Endodermal cell (in vitro differentiated cells): Measurements from ENCODE around the gene GUCA1C. TPM values are rescaled to one million over a fixed set of nuclear protein-coding genes. Genes with fewer than 3 reads are reported as not detected.

Source experiments
- DNase-seq: peaks from one replicate; pipeline ENCODE4 v3.0.0-alpha.2; 2017
- H3K27ac ChIP-seq: 2 replicates; pipeline ENCODE4 v1.5.1; 2013; ENCODE audit warnings: mild to moderate bottlenecking, low read depth, low read length, moderate library complexity
- H3K27me3 ChIP-seq: 2 replicates; pipeline ENCODE4 v1.6.1; 2013; ENCODE audit warnings: mild to moderate bottlenecking, low read length, moderate library complexity; ENCODE audit not compliant: insufficient read depth, control insufficient read depth, poor library complexity, severe bottlenecking
- H3K36me3 ChIP-seq: 2 replicates; pipeline ENCODE4 v1.7.0; 2013; ENCODE audit warnings: mild to moderate bottlenecking, low read length, moderate library complexity; ENCODE audit not compliant: control insufficient read depth, insufficient read depth
- H3K4me1 ChIP-seq: one replicate; pipeline ENCODE4 v1.7.0; 2013; ENCODE audit warnings: low read length; ENCODE audit not compliant: control insufficient read depth, insufficient read depth
- H3K4me3 ChIP-seq: 2 replicates; pipeline ENCODE4 v1.5.1; 2013; ENCODE audit warnings: mild to moderate bottlenecking, low read length, moderate library complexity
- H3K9ac ChIP-seq: 2 replicates; pipeline ENCODE4 v1.6.1; 2013; ENCODE audit warnings: mild to moderate bottlenecking, low read length, moderate library complexity; ENCODE audit not compliant: poor library complexity, severe bottlenecking; ENCODE audit errors: extremely low read depth
- H3K9me3 ChIP-seq: 2 replicates; pipeline ENCODE4 v1.6.1; 2013; ENCODE audit warnings: mild to moderate bottlenecking, low read length, moderate library complexity; ENCODE audit not compliant: control insufficient read depth
- H3K27ac Mint-ChIP-seq: 2 replicates; pipeline ENCODE4 v1.8.0; 2020; ENCODE audit warnings: mixed read lengths
- H3K27me3 Mint-ChIP-seq: 2 replicates; pipeline ENCODE4 v1.8.0; 2021; ENCODE audit warnings: mild to moderate bottlenecking, mixed read lengths; ENCODE audit not compliant: insufficient read depth
- H3K36me3 Mint-ChIP-seq: 2 replicates; pipeline ENCODE4 v1.8.0; 2020; ENCODE audit warnings: low read depth, mixed read lengths
- H3K4me1 Mint-ChIP-seq: 2 replicates; pipeline ENCODE4 v1.8.0; 2020; ENCODE audit warnings: mixed read lengths
- H3K4me3 Mint-ChIP-seq: 2 replicates; pipeline ENCODE4 v1.8.0; 2020; ENCODE audit warnings: mild to moderate bottlenecking, moderate library complexity, mixed read lengths
- H3K9me3 Mint-ChIP-seq: 2 replicates; pipeline ENCODE4 v1.8.0; 2020; ENCODE audit warnings: mild to moderate bottlenecking, mixed read lengths
- CTCF ChIP-seq: fragments of 200-600 bp; sonication (generic); conservative IDR thresholded peaks from 2 replicates; pipeline ENCODE4 v1.5.0; 2021; ENCODE audit warnings: antibody characterized with exemption, mild to moderate bottlenecking
- WGBS, 2 experiments: methylation state at CpG; one replicate each; pipeline versions ENCODE4 v1.1.5 to v1.1.7; 2013; ENCODE audit warnings: missing lambda C conversion rate in 2 of 2, mixed read lengths in 1 of 2; ENCODE audit not compliant: insufficient coverage in 1 of 2, insufficient read length in 1 of 2; 5-methylcytosine and 5-hydroxymethylcytosine counted together
- total RNA-seq, 2 donors: library from RNA; stranded (reverse); fragmentation: NEBNext Ultra II Directional in 1 of 2; extraction: Animal tissue kit (Norgen Biotek cat#: 25700) in 1 of 2; gene quantifications; 2 replicates in 1 of 2; 3 replicates in 1 of 2; pipeline ENCODE4 v1.2.1, GENCODE V29; 2021

GUCA1C gene
- total RNA-seq, 2 donors from 2014 or later: not detected

GRCh38 chr3:108887121-108887520 is 66.6 kb downstream of the GUCA1C start:
- DNase-seq: no peak
- no peaks in the 10 kb centered on the region for H3K27me3 ChIP-seq
- Mint-ChIP-seq H3K4me3 (no peak overlapping the region), H3K4me1 (no peaks in the 10 kb centered on the region), H3K9me3 (no peaks in the 10 kb centered on the region), H3K27me3 (no peaks in the 10 kb centered on the region), H3K36me3 (no peaks in the 10 kb centered on the region), H3K27ac (no peak overlapping the region)
- H3K4me3 ChIP-seq: no peak overlapping the region
- H3K9ac ChIP-seq: no peak overlapping the region
- H3K9me3 ChIP-seq: no peaks in the 10 kb centered on the region
- no peak for TF ChIP-seq CTCF
- no peak overlapping the region for H3K27ac ChIP-seq
- WGBS, 2 experiments: 96 to 98% methylated on average over 4 of the region's 4 CpGs
- H3K4me1 ChIP-seq: no peaks in the 10 kb centered on the region
- H3K36me3 ChIP-seq: no peaks in the 10 kb centered on the region

- no peak for DNase-seq
- Histone ChIP-seq H3K9ac (no peak overlapping the region), H3K36me3 (no peaks in the 10 kb centered on the region), H3K9me3 (no peaks in the 10 kb centered on the region), H3K27ac (no peak overlapping the region), H3K27me3 (no peaks in the 10 kb centered on the region), H3K4me3 (no peak overlapping the region), H3K4me1 (no peaks in the 10 kb centered on the region)
- Mint-ChIP-seq H3K4me3 (no peak overlapping the region), H3K4me1 (no peaks in the 10 kb centered on the region), H3K27me3 (no peaks in the 10 kb centered on the region), H3K9me3 (no peaks in the 10 kb centered on the region), H3K36me3 (no peaks in the 10 kb centered on the region), H3K27ac (no peak overlapping the region)
- WGBS, 2 experiments: 67 to 73% methylated on average over 1 of the region's 1 CpG
- TF ChIP-seq CTCF: no peak
These were observed 70.3 kb downstream of the GUCA1C start for GRCh38 chr3:108883373-108883772.

- Histone ChIP-seq H3K27ac (no peak overlapping the region), H3K4me3 (no peak overlapping the region), H3K9me3 (no peaks in the 10 kb centered on the region), H3K36me3 (no peaks in the 10 kb centered on the region), H3K9ac (no peak overlapping the region), H3K27me3 (no peaks in the 10 kb centered on the region), H3K4me1 (no peaks in the 10 kb centered on the region)
- Mint-ChIP-seq H3K9me3 (no peaks in the 10 kb centered on the region), H3K4me1 (no peaks in the 10 kb centered on the region), H3K36me3 (no peaks in the 10 kb centered on the region), H3K27me3 (no peaks in the 10 kb centered on the region), H3K27ac (no peak overlapping the region), H3K4me3 (no peak overlapping the region)
- no peak for DNase-seq
- no peak for TF ChIP-seq CTCF
These were observed 70.9 kb downstream of the GUCA1C start for GRCh38 chr3:108882762-108883161.
